ENCODE results near the gene OR52I2. TPM values are rescaled to one million over a fixed set of nuclear protein-coding genes. Genes with fewer than 3 reads are reported as not detected.

Gene OR52I2
- total RNA-seq, 1 donor from 2014 or later: not detected

- Mint-ChIP-seq H3K4me3 (no peak overlapping the region), H3K27me3 (ENCODE audit: low read depth) (no peaks in the 10 kb centered on the region), H3K36me3 (peaks cover 14% of the 10 kb centered on the region), H3K4me1 (peaks cover 10% of the 10 kb centered on the region), H3K27ac (no peak overlapping the region), H3K9me3 (peaks cover 47% of the 10 kb centered on the region)
- no peak for TF ChIP-seq CTCF (IDR thresholded peaks at IDR 0.05; ENCODE audit: unreplicated experiment)
- DNase-seq (ENCODE audit: low spot score in 2 of 2, unreplicated experiment in 2 of 2): no peak
Observed at GRCh38 chr11:4565371-4565770, 16.2 kb upstream of the OR52I2 start.

GRCh38 chr11:4569075-4569474 is 12.5 kb upstream of the OR52I2 start:
- no peak for TF ChIP-seq CTCF (IDR thresholded peaks at IDR 0.05; ENCODE audit: unreplicated experiment)
- H3K36me3 Mint-ChIP-seq: peaks cover 2% of the 10 kb centered on the region
- no peak for DNase-seq (ENCODE audit: low spot score in 2 of 2, unreplicated experiment in 2 of 2)
- peaks cover 13% of the 10 kb centered on the region for H3K9me3 Mint-ChIP-seq
- H3K27me3 Mint-ChIP-seq (ENCODE audit: low read depth): no peaks in the 10 kb centered on the region
- no peak overlapping the region for H3K27ac Mint-ChIP-seq
- H3K4me3 Mint-ChIP-seq: no peak overlapping the region
- H3K4me1 Mint-ChIP-seq: peaks cover 5% of the 10 kb centered on the region

GRCh38 chr11:4576880-4577279 is 4.7 kb upstream of the OR52I2 start:
- TF ChIP-seq CTCF (IDR thresholded peaks at IDR 0.05; ENCODE audit: unreplicated experiment): no peak
- Mint-ChIP-seq H3K27ac (no peak overlapping the region), H3K9me3 (no peaks in the 10 kb centered on the region), H3K4me3 (no peak overlapping the region), H3K36me3 (no peaks in the 10 kb centered on the region), H3K4me1 (peaks cover 2% of the 10 kb centered on the region), H3K27me3 (ENCODE audit: low read depth) (no peaks in the 10 kb centered on the region)
- DNase-seq (ENCODE audit: low spot score in 2 of 2, unreplicated experiment in 2 of 2): no peak

GRCh38 chr11:4577761-4578160 is 3.8 kb upstream of the OR52I2 start:
- H3K4me1 Mint-ChIP-seq: peaks cover 2% of the 10 kb centered on the region
- H3K27me3 Mint-ChIP-seq (ENCODE audit: low read depth): no peaks in the 10 kb centered on the region
- no peaks in the 10 kb centered on the region for H3K36me3 Mint-ChIP-seq
- H3K9me3 Mint-ChIP-seq: no peaks in the 10 kb centered on the region
- no peak overlapping the region for H3K4me3 Mint-ChIP-seq
- no peak for TF ChIP-seq CTCF (IDR thresholded peaks at IDR 0.05; ENCODE audit: unreplicated experiment)
- no peak overlapping the region for H3K27ac Mint-ChIP-seq
- DNase-seq (ENCODE audit: low spot score in 2 of 2, unreplicated experiment in 2 of 2): no peak

GRCh38 chr11:4578624-4579023 is 2.9 kb upstream of the OR52I2 start:
- Mint-ChIP-seq H3K9me3 (no peaks in the 10 kb centered on the region), H3K4me1 (peaks cover 2% of the 10 kb centered on the region), H3K27me3 (ENCODE audit: low read depth) (peaks cover 3% of the 10 kb centered on the region), H3K27ac (no peak overlapping the region), H3K36me3 (no peaks in the 10 kb centered on the region), H3K4me3 (no peak overlapping the region)
- DNase-seq (ENCODE audit: low spot score in 2 of 2, unreplicated experiment in 2 of 2): no peak
- TF ChIP-seq CTCF (IDR thresholded peaks at IDR 0.05; ENCODE audit: unreplicated experiment): no peak

- TF ChIP-seq CTCF (IDR thresholded peaks at IDR 0.05; ENCODE audit: unreplicated experiment): no peak
- H3K36me3 Mint-ChIP-seq: no peaks in the 10 kb centered on the region
- DNase-seq (ENCODE audit: low spot score in 2 of 2, unreplicated experiment in 2 of 2): no peak
- peaks cover 13% of the 10 kb centered on the region for H3K27me3 Mint-ChIP-seq (ENCODE audit: low read depth)
- H3K4me3 Mint-ChIP-seq: no peak overlapping the region
- no peaks in the 10 kb centered on the region for H3K9me3 Mint-ChIP-seq
- peaks cover 2% of the 10 kb centered on the region for H3K4me1 Mint-ChIP-seq
- H3K27ac Mint-ChIP-seq: no peak overlapping the region
Observed at GRCh38 chr11:4580124-4580523, 1.4 kb upstream of the OR52I2 start.
